ENCODE results near the gene PTPN14.

The PTPN14 gene

DNA sequence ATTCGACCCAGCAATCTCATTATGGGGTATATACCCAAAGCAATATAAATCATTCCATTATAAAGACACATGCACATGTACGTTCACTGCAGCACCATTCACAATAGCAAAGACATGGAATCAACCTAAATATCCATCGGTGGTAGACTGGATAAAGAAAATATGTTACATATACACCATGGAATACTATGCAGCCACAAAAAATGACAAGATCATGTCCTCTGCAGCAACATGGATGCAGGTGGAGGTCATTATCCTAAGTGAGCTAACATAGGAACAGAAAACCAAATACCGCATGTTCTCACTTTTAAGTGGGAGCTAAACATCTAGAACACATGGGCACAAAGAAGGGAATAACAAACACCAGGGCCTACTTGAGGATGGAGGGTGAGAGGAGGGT lies 115.5 kb downstream of the PTPN14 start:
- no peak for DNase-seq (ENCODE audit: low read depth)
- no peak for TF ChIP-seq CTCF (conservative IDR thresholded peaks at IDR 0.05; ENCODE audit: low read length)
- H3K4me3 ChIP-seq (ENCODE audit: low read length) = no peak overlapping the region

DNA sequence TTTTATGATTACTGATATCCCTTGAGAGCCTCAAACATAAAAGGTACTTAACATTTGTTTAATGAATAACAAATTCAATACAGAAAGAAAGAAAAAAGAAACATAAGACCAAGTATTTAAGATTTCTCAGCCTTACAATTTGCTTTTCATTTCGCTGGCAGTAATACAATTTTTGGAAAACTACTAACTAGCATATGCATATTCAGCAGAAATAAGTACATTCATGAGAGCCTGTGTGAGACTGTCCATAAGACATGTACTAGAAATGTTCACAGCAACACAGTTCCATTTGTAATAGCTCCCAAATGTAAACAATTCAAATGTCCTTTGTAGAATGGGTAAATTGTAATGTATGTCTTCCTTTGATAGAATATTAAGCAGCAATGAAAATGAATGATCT lies 119.2 kb downstream of the PTPN14 start:
- no peak overlapping the region for H3K4me3 ChIP-seq (ENCODE audit: low read length)
- DNase-seq (ENCODE audit: low read depth) = no peak
- TF ChIP-seq CTCF (conservative IDR thresholded peaks at IDR 0.05; ENCODE audit: low read length) = no peak

DNA sequence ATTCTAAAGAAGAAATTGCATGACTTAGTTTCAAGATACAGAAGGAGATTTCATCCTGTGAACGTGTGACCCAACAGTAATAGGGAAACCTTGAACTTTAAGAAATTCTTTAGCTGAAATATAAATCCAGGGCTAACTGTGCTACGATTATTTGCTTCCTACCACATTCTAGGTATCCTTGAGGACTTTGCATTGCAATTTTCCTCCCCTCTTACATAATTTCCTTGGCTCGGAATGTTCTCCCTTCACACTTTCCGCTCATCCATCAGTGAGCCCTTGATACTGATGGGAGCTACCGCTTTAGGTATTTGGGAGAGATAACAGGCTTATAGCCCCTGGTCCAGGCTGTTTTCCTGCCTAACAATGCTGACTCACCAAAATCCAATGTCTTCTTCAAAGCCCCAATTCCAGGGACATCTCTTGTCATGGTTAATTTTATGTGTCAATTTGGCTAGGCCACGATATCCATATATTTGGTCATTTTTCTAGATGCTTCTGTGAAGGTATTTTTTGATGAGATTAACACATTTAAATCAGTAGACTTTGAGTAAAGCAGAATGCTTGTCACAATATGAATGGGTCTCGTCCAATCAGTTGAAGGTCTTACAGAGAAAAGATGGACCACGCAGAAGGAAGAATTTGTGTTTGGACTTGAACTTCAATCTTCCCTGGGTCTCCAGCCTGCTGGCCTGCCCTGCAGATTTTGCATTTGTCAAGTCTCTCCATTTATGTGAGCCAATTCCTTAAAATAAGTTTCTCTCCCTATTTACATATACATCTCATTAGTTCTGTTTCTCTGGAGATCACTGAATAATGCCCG lies 121.2 kb downstream of the PTPN14 start:
- no peak for TF ChIP-seq CTCF (conservative IDR thresholded peaks at IDR 0.05; ENCODE audit: low read length)
- peak; percentile 43 for DNase-seq (ENCODE audit: low read depth)
- H3K4me3 ChIP-seq (ENCODE audit: low read length) = no peak overlapping the region

DNA sequence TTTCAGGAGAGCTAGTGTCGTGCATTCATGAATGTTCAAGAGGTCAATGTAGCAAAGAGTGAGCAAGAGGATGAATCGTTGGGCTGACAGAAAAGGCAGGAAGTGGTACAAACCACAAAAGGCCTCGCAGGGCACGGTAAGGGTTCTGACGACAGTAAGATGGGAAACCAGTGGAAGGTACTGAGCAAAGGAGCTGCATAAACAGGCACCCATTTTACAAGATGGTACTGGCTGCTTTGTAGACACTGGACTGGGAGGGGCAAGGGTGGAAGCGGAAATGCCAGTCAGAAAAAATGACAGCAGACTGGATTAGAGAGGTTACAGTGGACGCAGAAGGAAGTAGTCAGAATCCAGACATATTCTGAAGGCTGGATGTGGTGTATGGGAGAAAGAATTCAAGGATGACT lies 123.5 kb downstream of the PTPN14 start:
- TF ChIP-seq CTCF (conservative IDR thresholded peaks at IDR 0.05; ENCODE audit: low read length) = no peak
- H3K4me3 ChIP-seq (ENCODE audit: low read length) = no peak overlapping the region
- DNase-seq (ENCODE audit: low read depth) = peak; percentile 93

GRCh38 chr1:214426426-214426812 lies 125.0 kb downstream of the PTPN14 start:
- no peak for DNase-seq (ENCODE audit: low read depth)
- TF ChIP-seq CTCF (conservative IDR thresholded peaks at IDR 0.05; ENCODE audit: low read length) = no peak
- no peak overlapping the region for H3K4me3 ChIP-seq (ENCODE audit: low read length)

DNA sequence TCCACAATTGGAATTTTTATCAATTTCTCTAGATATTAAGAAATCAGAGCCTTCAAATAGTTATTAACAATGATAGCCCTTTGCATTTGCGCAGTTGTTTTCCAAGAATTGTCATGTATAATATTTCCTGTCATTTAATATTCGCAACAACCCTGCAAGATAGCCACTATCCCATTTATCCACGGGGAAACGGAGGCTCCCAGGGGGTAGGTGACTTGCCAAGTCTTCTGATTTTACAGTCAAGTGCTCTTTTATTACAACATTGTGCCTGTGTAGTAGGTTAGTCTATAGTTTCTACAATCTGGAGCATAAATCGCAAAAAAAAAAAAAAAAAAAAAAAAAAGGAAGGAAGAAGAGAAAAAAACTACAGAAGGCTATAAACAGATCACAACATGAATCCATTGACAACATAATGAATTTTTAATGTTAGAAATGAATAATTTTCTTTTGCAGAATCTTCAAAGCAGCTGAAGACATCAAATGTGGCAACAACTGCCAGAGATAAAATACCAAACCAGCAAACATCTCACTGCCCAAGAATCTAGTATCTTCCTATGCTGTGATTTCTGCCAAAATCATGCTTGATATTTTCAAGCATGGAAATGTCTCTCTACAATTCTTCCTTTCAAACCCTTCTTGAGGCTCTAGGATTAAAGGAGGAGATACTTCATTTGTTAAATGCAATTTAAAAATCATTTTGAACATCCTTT lies 125.5 kb downstream of the PTPN14 start:
- DNase-seq (ENCODE audit: low read depth) = no peak
- no peak overlapping the region for H3K4me3 ChIP-seq (ENCODE audit: low read length)
- no peak for TF ChIP-seq CTCF (conservative IDR thresholded peaks at IDR 0.05; ENCODE audit: low read length)

GRCh38 chr1:214425101-214425500 lies 126.3 kb downstream of the PTPN14 start:
- TF ChIP-seq CTCF (conservative IDR thresholded peaks at IDR 0.05; ENCODE audit: low read length) = no peak
- H3K4me3 ChIP-seq (ENCODE audit: low read length) = no peak overlapping the region
- DNase-seq (ENCODE audit: low read depth) = no peak
